ENCODE results near the gene MAPKAPK3.
"Not testable (repeated sequence)": the region's sequence is repeated elsewhere in the genome, so short reads cannot be mapped to it uniquely, and the experiment has no call there.

The MAPKAPK3 gene

GRCh38 chr3:50656417-50657195 is 39.7 kb downstream of the MAPKAPK3 start:
- DNase-seq (ENCODE audit: low read depth): no peak

DNA sequence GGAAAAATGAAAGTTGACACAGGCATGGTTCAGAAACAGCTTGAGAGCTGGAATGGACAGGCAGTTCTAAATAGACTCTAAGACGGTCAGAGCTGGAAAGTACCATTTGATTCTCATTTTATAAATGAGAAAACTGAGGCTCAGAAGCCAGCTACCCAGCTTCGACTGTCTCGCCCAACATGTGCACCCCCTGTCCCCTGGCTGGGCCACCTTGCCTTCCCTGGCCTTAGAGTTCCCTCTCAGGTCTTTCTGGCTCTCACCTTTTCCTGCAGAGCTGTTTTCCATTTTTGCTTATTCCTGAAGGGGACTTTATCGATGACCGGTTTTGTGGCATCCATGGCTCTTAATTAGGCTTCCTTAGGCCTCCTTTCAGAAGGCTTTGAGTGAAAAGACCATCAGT is 40.5 kb downstream of the MAPKAPK3 start:
- DNase-seq (ENCODE audit: low read depth): no peak

DNA sequence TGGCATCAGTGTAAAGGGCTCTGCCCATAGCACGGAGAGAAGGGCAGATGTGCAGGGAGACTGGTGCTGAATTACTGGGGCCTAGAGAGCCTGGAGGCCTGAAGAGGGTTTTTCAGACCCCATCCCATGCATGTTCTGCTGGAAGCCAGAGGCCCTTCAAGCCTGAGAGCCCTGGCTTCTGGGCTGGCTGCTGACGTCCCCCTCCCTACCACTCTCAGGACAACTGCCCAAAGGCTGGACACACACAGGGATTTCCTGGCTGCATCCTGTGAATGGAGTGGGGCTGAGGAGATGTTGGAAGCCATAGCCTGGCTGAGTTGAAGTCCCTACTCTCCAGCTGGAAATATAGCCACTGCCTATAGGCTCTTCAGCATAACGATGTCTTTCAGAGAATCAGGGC is 40.9 kb downstream of the MAPKAPK3 start:
- DNase-seq (ENCODE audit: low read depth): no peak

DNA sequence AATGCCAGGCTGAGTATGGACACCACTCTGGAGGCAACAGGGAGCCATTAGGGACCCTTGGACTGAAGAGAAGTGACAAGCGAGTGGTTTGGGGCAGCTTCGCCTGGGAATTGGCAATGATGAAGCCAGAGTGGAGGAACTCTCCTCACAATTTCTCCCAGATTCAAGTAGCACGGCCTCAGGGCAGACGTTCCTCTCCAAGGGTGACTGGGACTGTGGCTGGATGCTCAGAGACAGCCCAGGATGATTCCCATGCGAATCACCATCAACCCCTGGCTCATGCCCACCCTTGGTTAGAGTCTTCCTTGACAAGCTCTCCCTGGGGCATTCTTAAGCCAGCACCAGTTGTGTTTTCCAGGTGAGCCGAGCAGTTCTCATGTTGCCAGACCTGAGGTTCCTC is 41.5 kb downstream of the MAPKAPK3 start:
- DNase-seq (ENCODE audit: low read depth): no peak

- no peak for DNase-seq (ENCODE audit: low read depth)
Observed at GRCh38 chr3:50658831-50659230, 41.9 kb downstream of the MAPKAPK3 start.

DNA sequence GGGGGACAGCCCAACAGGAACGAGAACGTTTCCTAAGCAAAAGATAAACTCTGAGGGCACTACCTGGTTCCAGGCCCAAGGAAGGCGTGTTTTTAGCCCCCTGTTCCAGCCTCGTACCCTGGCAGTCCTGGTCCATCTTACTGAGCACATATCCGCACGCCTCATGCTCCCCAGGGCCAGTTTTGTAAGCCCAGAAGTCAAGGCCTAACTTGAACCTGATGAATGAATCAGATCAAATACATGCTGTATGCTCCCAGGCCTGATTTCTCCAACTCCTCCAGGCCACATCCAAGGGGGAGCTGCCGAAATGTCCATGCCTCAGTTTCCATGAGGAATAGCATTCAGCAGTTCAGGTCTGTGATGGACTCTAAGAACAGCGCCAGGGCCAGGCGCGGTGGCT is 43.4 kb downstream of the MAPKAPK3 start:
- DNase-seq (ENCODE audit: low read depth): no peak

- DNase-seq (ENCODE audit: low read depth): no peak
Observed at GRCh38 chr3:50661321-50661837, 44.4 kb downstream of the MAPKAPK3 start.

GRCh38 chr3:50662408-50662807 is 45.5 kb downstream of the MAPKAPK3 start:
- DNase-seq (ENCODE audit: low read depth): no peak

GRCh38 chr3:50665081-50665840 is 48.3 kb downstream of the MAPKAPK3 start:
- DNase-seq (ENCODE audit: low read depth): no peak

DNA sequence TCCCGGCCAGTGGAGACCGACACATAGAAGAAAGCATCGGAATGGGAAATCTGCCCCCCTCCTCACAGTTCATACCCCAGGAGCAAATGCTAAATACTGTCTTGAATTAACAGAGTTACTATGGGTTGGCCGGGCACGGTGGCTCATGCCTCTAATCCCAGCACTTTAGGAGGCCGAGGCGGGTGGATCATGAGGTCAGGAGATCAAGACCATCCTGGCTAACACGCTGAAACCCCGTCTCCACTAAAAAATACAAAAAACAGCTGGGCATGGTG is 48.8 kb downstream of the MAPKAPK3 start:
- DNase-seq (ENCODE audit: low read depth): not testable (repeated sequence)

GRCh38 chr3:50666837-50667236 is 49.9 kb downstream of the MAPKAPK3 start:
- no peak for DNase-seq (ENCODE audit: low read depth)

DNA sequence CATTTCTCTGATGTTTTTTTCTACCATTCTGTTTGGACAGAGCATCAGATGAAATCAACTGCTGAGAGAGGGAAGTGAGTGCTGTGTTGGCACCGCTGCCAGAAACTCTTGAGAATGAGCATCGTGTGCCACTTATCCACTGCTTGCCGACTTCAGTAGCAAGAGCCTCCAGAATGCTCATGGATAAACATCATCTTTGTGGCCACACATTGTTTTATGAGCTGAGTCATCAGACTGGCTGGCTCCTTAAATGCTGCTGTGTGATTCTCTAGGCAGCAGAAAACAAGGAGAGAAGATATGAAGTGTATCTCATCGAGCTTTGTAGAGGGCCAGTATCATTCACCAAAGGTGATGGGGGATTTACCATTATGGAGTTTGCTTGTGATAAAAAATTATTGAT is 54.4 kb downstream of the MAPKAPK3 start:
- no peak for DNase-seq (ENCODE audit: low read depth)

GRCh38 chr3:50672656-50673055 is 55.7 kb downstream of the MAPKAPK3 start:
- no peak for DNase-seq (ENCODE audit: low read depth)

GRCh38 chr3:50673931-50674330 is 57.0 kb downstream of the MAPKAPK3 start:
- no peak for DNase-seq (ENCODE audit: low read depth)

GRCh38 chr3:50674349-50675178 is 57.6 kb downstream of the MAPKAPK3 start, which contains the start of gene DOCK3:
Gene DOCK3, plus strand, starts transcription at chr3:50674927. Its CDS starts 337 bp downstream, at chr3:50675264.
- DNase-seq (ENCODE audit: low read depth): peak; percentile 49

- DNase-seq (ENCODE audit: low read depth): peak; percentile 27
Observed at GRCh38 chr3:50675179-50676030, 58.5 kb downstream of the MAPKAPK3 start.

GRCh38 chr3:50676031-50676705 is 59.2 kb downstream of the MAPKAPK3 start:
- no peak for DNase-seq (ENCODE audit: low read depth)

DNA sequence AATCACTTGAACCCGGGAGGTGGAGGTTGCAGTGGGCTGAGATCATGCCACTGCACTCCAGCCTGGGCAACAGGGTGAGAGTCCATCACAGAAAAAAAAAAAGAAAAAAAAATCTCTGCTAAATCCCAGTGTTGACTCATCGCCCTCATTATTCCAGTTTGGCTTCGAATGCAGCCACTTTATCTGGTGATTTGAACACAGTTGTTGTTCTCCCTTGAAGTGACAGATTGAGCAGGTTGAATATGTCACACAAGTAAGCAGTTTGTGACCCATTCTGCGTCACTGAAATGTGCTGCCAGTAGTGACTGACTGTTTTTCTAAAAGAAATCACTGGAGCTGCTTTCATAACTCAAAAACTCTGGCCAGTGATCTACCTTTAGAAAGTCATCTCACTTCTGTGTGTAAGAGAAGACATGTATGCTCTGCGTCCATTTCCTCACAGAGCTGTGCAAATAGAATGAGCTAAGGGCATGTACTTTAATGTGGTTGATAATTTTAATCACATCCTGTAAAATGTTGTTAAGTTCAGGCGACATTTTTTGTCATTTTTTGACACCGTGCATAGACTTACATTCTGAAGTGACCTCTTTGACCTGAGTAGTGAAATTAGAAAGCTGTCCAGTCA is 70.3 kb downstream of the MAPKAPK3 start:
- no peak for DNase-seq (ENCODE audit: low read depth)

- DNase-seq (ENCODE audit: low read depth): no peak
Observed at GRCh38 chr3:50687916-50688315, 71.0 kb downstream of the MAPKAPK3 start.

GRCh38 chr3:50688602-50689001 is 71.7 kb downstream of the MAPKAPK3 start:
- not testable (repeated sequence) for DNase-seq (ENCODE audit: low read depth)
